Naive thymus-derived CD4-positive, alpha-beta T cell (primary cell): ENCODE results near the gene GREB1L. TPM values are rescaled to one million over a fixed set of nuclear protein-coding genes. Genes with fewer than 3 reads are reported as not detected.
A peak's percentile ranks its signal among the peaks of the same experiment; 100 is the strongest.

Source experiments
- ATAC-seq: fragments of 150-1000 bp; cut with Tn5 transposase; 2 replicates; pipeline ENCODE4 v1.10.0; 2021; ENCODE audit warnings: mild to moderate bottlenecking, moderate library complexity
- CTCF ChIA-PET: fragments of 350-600 bp; sonication (Branson Sonifier 250); formaldehyde crosslinking; loops from one replicate; lab custom pipeline; 2021; ENCODE audit warnings: antibody characterized with exemption; lab: Charles Lee
- POLR2A ChIA-PET: fragments of 350-600 bp; sonication (Branson Sonifier 250); formaldehyde crosslinking; loops from one replicate; lab custom pipeline; 2021; ENCODE audit warnings: antibody characterized with exemption, inconsistent platforms; lab: Charles Lee
- DNase-seq, 9 donors: peaks; one replicate each; pipeline versions ENCODE4 v3.0.0 to v3.0.0-alpha.2; 2020 to 2022; ENCODE audit warnings: mixed read lengths in 1 of 9
- H3K27ac ChIP-seq: one replicate; pipeline ENCODE4 v1.7.0; 2013; ENCODE audit warnings: mild to moderate bottlenecking, low read depth, low read length, moderate library complexity
- H3K27me3 ChIP-seq, 2 donors: one replicate each; pipeline ENCODE4 v1.7.0; 2013; ENCODE audit warnings: low read length in 2 of 2, mild to moderate bottlenecking in 2 of 2, moderate library complexity in 2 of 2; ENCODE audit not compliant: control insufficient read depth in 2 of 2, insufficient read depth in 2 of 2
- H3K36me3 ChIP-seq, 3 experiments: 1 replicate in 2 of 3; 2 replicates in 1 of 3; pipeline ENCODE4 v1.7.0; 2013; ENCODE audit warnings: low read length in 3 of 3, mild to moderate bottlenecking in 3 of 3, moderate library complexity in 1 of 3; ENCODE audit not compliant: insufficient read depth in 3 of 3, control insufficient read depth in 2 of 3
- H3K4me1 ChIP-seq, 2 donors: one replicate each; pipeline ENCODE4 v1.7.0; 2013; ENCODE audit warnings: low read length in 2 of 2, mild to moderate bottlenecking in 2 of 2, moderate library complexity in 1 of 2; ENCODE audit not compliant: control insufficient read depth in 2 of 2, insufficient read depth in 2 of 2
- H3K4me3 ChIP-seq: 2 replicates; pipeline ENCODE4 v1.7.0; 2013; ENCODE audit warnings: mild to moderate bottlenecking, low read length
- H3K9me3 ChIP-seq, 3 experiments: 1 replicate in 2 of 3; 2 replicates in 1 of 3; pipeline ENCODE4 v1.7.0; 2013; ENCODE audit warnings: low read length in 3 of 3; ENCODE audit not compliant: control insufficient read depth in 2 of 3
- H3K27ac Mint-ChIP-seq, 9 donors: one replicate each; pipeline ENCODE4 v1.8.0; 2020 to 2022; ENCODE audit warnings: mixed read lengths in 9 of 9, mild to moderate bottlenecking in 8 of 9, moderate library complexity in 5 of 9, inconsistent platforms in 2 of 9
- H3K27me3 Mint-ChIP-seq, 5 donors: one replicate each; pipeline ENCODE4 v1.8.0; 2021 to 2022; ENCODE audit warnings: mixed read lengths in 5 of 5, mild to moderate bottlenecking in 1 of 5
- H3K36me3 Mint-ChIP-seq, 5 donors: one replicate each; pipeline ENCODE4 v1.8.0; 2020 to 2022; ENCODE audit warnings: mixed read lengths in 5 of 5, mild to moderate bottlenecking in 3 of 5, inconsistent platforms in 1 of 5
- H3K4me1 Mint-ChIP-seq, 7 donors: one replicate each; pipeline ENCODE4 v1.8.0; 2020 to 2022; ENCODE audit warnings: mixed read lengths in 7 of 7, mild to moderate bottlenecking in 3 of 7, inconsistent platforms in 1 of 7
- H3K4me3 Mint-ChIP-seq, 10 donors: one replicate each; pipeline ENCODE4 v1.8.0; 2020 to 2022; ENCODE audit warnings: mild to moderate bottlenecking in 10 of 10, mixed read lengths in 10 of 10, moderate library complexity in 6 of 10, inconsistent platforms in 2 of 10
- H3K9me3 Mint-ChIP-seq, 11 donors: one replicate each; pipeline ENCODE4 v1.8.0; 2020 to 2022; ENCODE audit warnings: mixed read lengths in 11 of 11, mild to moderate bottlenecking in 4 of 11, inconsistent platforms in 1 of 11, moderate library complexity in 1 of 11
- intact Hi-C, 2 donors: fragments of 100-400 bp; cut with micrococcal nuclease; formaldehyde crosslinking; loops; one replicate each; pipeline ENCODE4 v1.15.1; 2023
- polyA plus RNA-seq, 2 donors: library from polyadenylated mRNA; unstranded; fragments of 300-500 nt; fragmentation: Illumina TruSeq; gene quantifications; one replicate each; pipeline ENCODE4 v1.2.3, GENCODE V29; 2021
- total RNA-seq, 6 experiments: library from RNA in 5 of 6; stranded (reverse) in 5 of 6; gene quantifications; 1 replicate in 5 of 6; 2 replicates in 1 of 6; pipeline ENCODE4 v1.2.3 and lab custom pipeline; 2021 to 2026

GREB1L gene
- total RNA-seq = not detected
- polyA plus RNA-seq = under 1 TPM; 0.09 to 0.11 TPM
- total RNA-seq (lab: John Stamatoyannopoulos, UW) = not detected

DNA sequence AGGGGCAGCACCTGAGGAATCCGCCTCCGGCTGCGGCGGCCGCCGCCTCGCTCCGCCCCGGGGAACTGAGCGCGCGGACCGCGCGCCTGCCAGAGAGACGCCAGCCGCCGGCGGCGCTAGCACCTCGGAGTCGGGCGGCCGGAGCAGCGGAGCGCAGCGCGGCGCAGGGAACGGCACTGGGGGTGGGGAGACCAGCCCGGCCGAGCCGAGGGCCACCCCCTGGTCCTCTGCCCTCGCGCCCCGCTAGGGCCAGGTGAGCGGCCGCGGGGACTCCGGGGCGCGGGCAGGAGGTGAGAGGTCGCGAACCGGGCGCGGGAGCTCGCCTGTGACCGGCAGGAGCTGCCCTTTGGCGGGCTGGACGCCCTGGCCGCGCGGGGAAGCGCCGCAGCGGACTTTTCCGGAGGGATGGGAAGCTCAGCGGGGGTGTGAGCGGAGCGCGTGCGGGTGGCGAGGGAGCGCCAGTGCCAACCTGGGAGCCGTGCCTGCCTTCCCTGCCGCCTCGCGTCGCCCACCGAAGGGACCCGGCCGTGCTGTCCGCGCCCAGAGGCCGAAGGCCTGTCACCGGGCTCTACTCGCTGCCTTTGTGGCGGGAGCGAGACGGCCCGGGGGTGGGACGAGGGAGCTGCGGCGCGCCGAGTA lies at the start of gene GREB1L:
TSS of gene GREB1L (plus strand) at position 92 of the 639 bp plus-strand sequence. CDS start 141,287 bp downstream, outside the sequence.
- H3K27ac Mint-ChIP-seq = no peak within 1 kb of the TSS
- H3K9me3 ChIP-seq = no peaks in the 10 kb centered on the region
- intact Hi-C loops = loop anchor here in 1 of 2 donors (10.0 kb wide), 1 partner anchor 923 kb away; the partner anchor contains the start of gene GATA6
- ATAC-seq (peak; percentile 22), DNase-seq (peak in 1 of 9 donors; percentile 30)
- H3K36me3 ChIP-seq = no peaks in the 10 kb centered on the region
- peaks cover 0 to 3% (median 0%) of the 10 kb centered on the region in 5 donors for H3K36me3 Mint-ChIP-seq
- H3K4me3 ChIP-seq = no peak within 1 kb of the TSS
- H3K27me3 ChIP-seq = peaks cover 0 to 5% of the 10 kb centered on the region in 2 donors
- H3K27ac ChIP-seq = no peak within 1 kb of the TSS
- ChIA-PET POLR2A (no interaction called here), CTCF (no interaction called here)
- peaks cover 0 to 17% (median 6%) of the 10 kb centered on the region in 7 donors for H3K4me1 Mint-ChIP-seq
- H3K9me3 Mint-ChIP-seq = peaks cover 0 to 4% (median 0%) of the 10 kb centered on the region in 11 donors
- no peaks in the 10 kb centered on the region for H3K4me1 ChIP-seq
- peaks cover 60 to 76% (median 71%) of the 10 kb centered on the region in 5 donors for H3K27me3 Mint-ChIP-seq
- peak within 1 kb of the TSS in 8 of 10 donors; percentile 40 to 80 (median 60) for H3K4me3 Mint-ChIP-seq

DNA sequence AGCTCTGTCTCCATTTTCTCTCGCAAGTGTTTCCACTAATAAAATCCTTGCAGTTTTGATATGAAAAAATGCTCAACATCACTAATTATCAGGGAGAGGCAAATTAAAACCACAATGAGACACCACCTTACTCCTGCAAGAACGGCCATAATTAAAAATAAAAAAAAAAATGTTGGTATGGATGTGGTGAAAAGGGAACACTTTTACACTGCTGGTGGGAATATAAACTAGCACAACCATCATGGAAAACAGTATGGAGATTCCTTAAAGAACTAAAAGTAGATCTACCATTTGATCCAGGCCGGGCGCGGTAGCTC lies 49.8 kb upstream of the GREB1L start:
- CTCF ChIA-PET = interaction anchor here (1.1 kb wide), 1 partner anchor 13 kb away, joined by 5 read pairs; no protein-coding TSS in a partner anchor
- no peaks in the 10 kb centered on the region for H3K9me3 Mint-ChIP-seq
- H3K4me3 Mint-ChIP-seq = no peak overlapping the region

DNA sequence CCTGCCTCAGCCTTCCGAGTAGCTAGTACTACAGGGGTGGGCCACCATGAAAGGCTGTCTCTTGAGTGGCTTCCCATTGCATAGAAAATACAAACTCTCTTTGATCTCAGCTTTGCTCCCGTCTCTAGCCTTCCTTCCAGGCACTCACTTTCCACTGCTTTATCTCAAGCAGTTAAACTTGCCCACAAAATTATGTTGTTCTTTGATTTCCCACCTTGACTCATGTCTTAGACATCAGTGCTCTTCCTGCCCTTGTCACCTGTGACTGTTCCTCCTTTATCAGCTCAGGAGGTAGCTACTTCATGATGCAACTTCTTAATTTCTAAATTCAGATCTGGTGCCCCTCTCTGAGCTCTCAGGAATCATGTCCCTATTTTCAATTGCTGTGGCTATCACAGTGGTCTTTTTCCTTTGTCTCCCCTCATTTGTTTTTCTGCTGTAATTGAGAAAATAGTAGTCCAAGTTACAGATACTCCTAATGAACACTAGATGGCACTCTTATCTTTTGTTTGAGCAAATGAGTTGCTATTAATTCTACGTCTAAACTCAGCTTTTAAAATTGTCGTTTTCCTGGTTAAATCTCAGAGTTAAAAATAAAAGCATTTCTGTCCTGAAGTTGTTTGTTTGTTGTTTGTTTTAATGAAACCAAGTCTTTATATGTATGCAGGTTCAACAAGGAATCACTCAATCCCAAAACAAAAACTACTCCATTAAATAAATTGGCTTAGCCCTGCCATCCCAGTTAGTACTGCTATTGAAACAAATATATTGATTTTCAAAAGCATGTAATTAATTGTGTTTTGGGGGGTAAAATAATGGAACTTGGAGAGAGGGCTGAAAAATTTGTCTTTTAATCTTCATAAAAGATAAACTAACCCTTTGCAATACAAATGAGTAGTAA lies 46.9 kb upstream of the GREB1L start:
- peak; percentile 41 for ATAC-seq
- Histone ChIP-seq H3K4me1 (no peaks in the 10 kb centered on the region), H3K4me3 (no peak overlapping the region), H3K36me3 (no peaks in the 10 kb centered on the region), H3K9me3 (no peaks in the 10 kb centered on the region), H3K27me3 (no peaks in the 10 kb centered on the region), H3K27ac (no peak overlapping the region)
- POLR2A ChIA-PET = no interaction called here
- H3K4me1 Mint-ChIP-seq = peaks cover 0 to 2% (median 0%) of the 10 kb centered on the region in 7 donors
- intact Hi-C loops = loop anchor here in 1 of 2 donors (1.0 kb wide), 2 partner anchors 249 to 761 kb away; no protein-coding TSS in a partner anchor
- CTCF ChIA-PET = interaction anchor here (0.5 to 2.1 kb wide), 10 partner anchors 13 to 763 kb away, joined by 3 to 8 read pairs (median 4); no protein-coding TSS in a partner anchor
- H3K27me3 Mint-ChIP-seq = peaks cover 13 to 30% (median 20%) of the 10 kb centered on the region in 5 donors
- H3K27ac Mint-ChIP-seq = peak overlapping the region in 1 of 9 donors; percentile 0
- no peak overlapping the region for H3K4me3 Mint-ChIP-seq
- DNase-seq = peak in 6 of 9 donors; percentile 3 to 26 (median 18)
- H3K9me3 Mint-ChIP-seq = no peaks in the 10 kb centered on the region
- H3K36me3 Mint-ChIP-seq = no peaks in the 10 kb centered on the region

More for the DNA sequence above, 49.8 kb upstream of the GREB1L start:
- POLR2A ChIA-PET = interaction anchor here (0.7 kb wide), 1 partner anchor 176 kb away, joined by 3 read pairs; no protein-coding TSS in a partner anchor
- Mint-ChIP-seq H3K36me3 (no peaks in the 10 kb centered on the region), H3K27me3 (peaks cover 7 to 29% (median 20%) of the 10 kb centered on the region in 5 donors), H3K4me1 (peaks cover 0 to 2% (median 0%) of the 10 kb centered on the region in 7 donors), H3K27ac (no peak overlapping the region)
- H3K27me3 ChIP-seq = no peaks in the 10 kb centered on the region
- H3K36me3 ChIP-seq = no peaks in the 10 kb centered on the region
- no peak overlapping the region for H3K4me3 ChIP-seq
- no peaks in the 10 kb centered on the region for H3K9me3 ChIP-seq
- intact Hi-C loops = no loop called here
- H3K27ac ChIP-seq = no peak overlapping the region
- no peak for ATAC-seq
- no peaks in the 10 kb centered on the region for H3K4me1 ChIP-seq
- no peak for DNase-seq

DNA sequence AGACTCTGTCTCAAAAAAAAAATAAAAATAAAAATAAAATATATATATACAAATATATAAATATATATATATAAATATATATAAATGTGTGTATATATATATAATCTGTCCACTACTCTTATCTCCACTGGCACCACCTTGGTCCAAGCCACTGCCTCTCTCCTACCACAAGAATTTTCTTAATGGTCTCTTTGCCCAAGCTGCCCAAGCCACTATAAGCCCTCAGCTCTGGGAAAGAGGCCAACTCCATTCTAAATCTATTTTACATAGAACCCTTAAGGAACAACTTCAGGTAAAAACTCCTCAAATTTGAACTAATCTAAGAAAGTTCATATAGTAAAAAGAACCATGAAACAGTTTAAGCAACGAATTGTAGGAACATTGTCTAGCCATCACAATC lies 45.6 kb upstream of the GREB1L start:
- H3K9me3 ChIP-seq = no peaks in the 10 kb centered on the region
- no peak overlapping the region for H3K4me3 ChIP-seq
- ATAC-seq (no peak), DNase-seq (no peak)
- Mint-ChIP-seq H3K27ac (no peak overlapping the region), H3K4me1 (peaks cover 0 to 2% (median 0%) of the 10 kb centered on the region in 7 donors), H3K27me3 (peaks cover 13 to 31% (median 17%) of the 10 kb centered on the region in 5 donors), H3K9me3 (no peaks in the 10 kb centered on the region), H3K4me3 (no peak overlapping the region), H3K36me3 (no peaks in the 10 kb centered on the region)
- no peaks in the 10 kb centered on the region for H3K27me3 ChIP-seq
- CTCF ChIA-PET = interaction anchor here (0.8 to 1.4 kb wide), 2 partner anchors 12 to 759 kb away, joined by 3 to 7 read pairs; no protein-coding TSS in a partner anchor
- intact Hi-C loops = no loop called here
- POLR2A ChIA-PET = no interaction called here
- no peaks in the 10 kb centered on the region for H3K4me1 ChIP-seq
- H3K36me3 ChIP-seq = no peaks in the 10 kb centered on the region
- no peak overlapping the region for H3K27ac ChIP-seq

DNA sequence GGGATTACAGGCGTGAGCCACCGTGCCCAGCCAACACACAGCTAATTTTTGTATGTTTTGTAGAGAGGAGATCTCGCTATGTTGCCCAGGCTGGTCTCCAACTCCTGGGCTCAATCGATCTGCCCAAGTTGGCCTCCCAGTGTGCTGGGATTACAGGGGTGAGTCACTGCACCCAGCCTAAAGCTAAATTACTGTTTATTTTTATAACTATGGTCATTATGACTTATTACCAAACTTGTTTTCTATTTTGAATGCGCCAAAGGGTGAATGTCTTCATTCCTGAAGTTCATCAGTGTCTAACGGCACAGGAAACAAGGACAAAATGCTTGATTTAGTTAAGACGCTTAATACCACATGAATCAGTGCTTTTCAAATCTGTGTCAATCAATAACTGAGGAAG lies 38.9 kb upstream of the GREB1L start:
- DNase-seq (no peak), ATAC-seq (no peak)
- Histone ChIP-seq H3K9me3 (no peaks in the 10 kb centered on the region), H3K27ac (no peak overlapping the region), H3K27me3 (no peaks in the 10 kb centered on the region), H3K36me3 (no peaks in the 10 kb centered on the region), H3K4me1 (no peaks in the 10 kb centered on the region), H3K4me3 (no peak overlapping the region)
- H3K4me3 Mint-ChIP-seq = no peak overlapping the region
- no peaks in the 10 kb centered on the region for H3K4me1 Mint-ChIP-seq
- CTCF ChIA-PET = no interaction called here
- intact Hi-C loops = no loop called here
- peaks cover 0 to 16% (median 8%) of the 10 kb centered on the region in 5 donors for H3K27me3 Mint-ChIP-seq
- H3K36me3 Mint-ChIP-seq = no peaks in the 10 kb centered on the region
- H3K27ac Mint-ChIP-seq = no peak overlapping the region
- POLR2A ChIA-PET = no interaction called here
- H3K9me3 Mint-ChIP-seq = no peaks in the 10 kb centered on the region

DNA sequence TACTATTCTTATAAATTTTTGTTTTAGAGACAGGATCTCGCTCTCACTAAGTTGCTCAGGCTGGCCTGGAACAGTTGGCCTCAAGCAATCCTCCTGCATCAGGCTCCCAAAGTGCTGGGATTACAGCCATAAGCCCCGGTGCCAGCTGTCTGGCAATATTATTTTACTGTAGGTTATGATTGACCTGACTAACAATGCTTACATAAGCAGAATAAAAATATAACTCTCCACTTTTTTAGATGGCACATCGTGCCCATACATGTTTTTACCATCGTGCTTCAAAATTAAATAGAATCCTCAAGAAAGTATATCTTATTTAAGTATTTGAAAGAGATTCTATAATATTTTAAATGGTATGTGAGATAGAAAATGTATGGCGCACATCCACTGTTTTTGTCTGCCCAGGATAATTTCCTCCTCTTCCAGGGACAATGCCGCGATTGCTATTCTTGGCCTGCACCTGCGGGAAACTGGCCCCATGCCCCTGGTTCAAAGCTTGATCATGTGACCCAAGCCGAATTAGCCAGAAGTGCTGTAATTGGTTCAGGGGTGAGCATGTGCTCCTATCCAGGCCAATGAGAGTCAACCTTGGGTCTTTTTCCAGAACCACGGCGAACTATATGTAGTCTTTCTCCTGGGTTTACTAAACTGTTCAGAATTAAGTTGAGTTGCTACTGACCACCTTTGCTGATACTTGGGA lies 38.3 kb upstream of the GREB1L start:
- Histone ChIP-seq H3K36me3 (no peaks in the 10 kb centered on the region), H3K4me1 (no peaks in the 10 kb centered on the region), H3K9me3 (no peaks in the 10 kb centered on the region), H3K4me3 (no peak overlapping the region), H3K27ac (no peak overlapping the region), H3K27me3 (no peaks in the 10 kb centered on the region)
- H3K27ac Mint-ChIP-seq = no peak overlapping the region
- ChIA-PET CTCF (no interaction called here), POLR2A (no interaction called here)
- H3K36me3 Mint-ChIP-seq = no peaks in the 10 kb centered on the region
- H3K9me3 Mint-ChIP-seq = no peaks in the 10 kb centered on the region
- no peaks in the 10 kb centered on the region for H3K4me1 Mint-ChIP-seq
- H3K27me3 Mint-ChIP-seq = peaks cover 0 to 13% (median 7%) of the 10 kb centered on the region in 5 donors
- DNase-seq (no peak), ATAC-seq (no peak)
- no peak overlapping the region for H3K4me3 Mint-ChIP-seq
- intact Hi-C loops = no loop called here
